ENCODE measurements around the gene DNA2.

GRCh38 chr10:68502846-68503245, 31.1 kb upstream of the DNA2 start:
- TF ChIP-seq CREB5 (CRISPR knock-in tag; IDR thresholded peaks at IDR 0.05; ENCODE audit: low read depth) (no peak), ESRRG (CRISPR knock-in tag; IDR thresholded peaks at IDR 0.05) (no peak), PATZ1 (CRISPR knock-in tag; IDR thresholded peaks at IDR 0.05; ENCODE audit: borderline replicate concordance) (no peak), GLIS3 (CRISPR knock-in tag; IDR thresholded peaks at IDR 0.05) (no peak), OSR1 (CRISPR knock-in tag; IDR thresholded peaks at IDR 0.05) (no peak), ZC3H10 (CRISPR knock-in tag; IDR thresholded peaks at IDR 0.05) (no peak), ZNF8 (CRISPR knock-in tag; IDR thresholded peaks at IDR 0.05) (no peak)
